ENCODE measurements around the gene MAPKAP1. TPM values are rescaled to one million over a fixed set of nuclear protein-coding genes. Genes with fewer than 3 reads are reported as not detected.

The MAPKAP1 gene
- total RNA-seq, 1 donor from 2014 or later, result 74.6 TPM

- no peaks in the 10 kb centered on the region for H3K9me3 Mint-ChIP-seq (ENCODE audit: low read depth)
- peaks cover 2% of the 10 kb centered on the region for H3K27me3 Mint-ChIP-seq
- no peaks in the 10 kb centered on the region for H3K4me1 Mint-ChIP-seq (ENCODE audit: low read depth)
- TF ChIP-seq CTCF (IDR thresholded peaks at IDR 0.05; ENCODE audit: unreplicated experiment), result no peak
- no peak overlapping the region for H3K27ac Mint-ChIP-seq
- H3K36me3 Mint-ChIP-seq (ENCODE audit: insufficient read depth), result no peaks in the 10 kb centered on the region
- no peak for DNase-seq (ENCODE audit: low spot score, unreplicated experiment)
- H3K4me3 Mint-ChIP-seq (ENCODE audit: low read depth), result no peak overlapping the region
Measured at GRCh38 chr9:125430161-125431011, 276.6 kb downstream of the MAPKAP1 start.

- DNase-seq (ENCODE audit: low spot score, unreplicated experiment), result no peak
- Mint-ChIP-seq H3K27ac (no peak overlapping the region), H3K36me3 (ENCODE audit: insufficient read depth) (no peaks in the 10 kb centered on the region), H3K27me3 (peaks cover 2% of the 10 kb centered on the region), H3K4me3 (ENCODE audit: low read depth) (no peak overlapping the region), H3K4me1 (ENCODE audit: low read depth) (no peaks in the 10 kb centered on the region), H3K9me3 (ENCODE audit: low read depth) (no peaks in the 10 kb centered on the region)
- TF ChIP-seq CTCF (IDR thresholded peaks at IDR 0.05; ENCODE audit: unreplicated experiment), result no peak
Measured at GRCh38 chr9:125429476-125430160, 277.4 kb downstream of the MAPKAP1 start.

GRCh38 chr9:125428902-125429467, 278.0 kb downstream of the MAPKAP1 start:
- H3K4me1 Mint-ChIP-seq (ENCODE audit: low read depth), result no peaks in the 10 kb centered on the region

DNA sequence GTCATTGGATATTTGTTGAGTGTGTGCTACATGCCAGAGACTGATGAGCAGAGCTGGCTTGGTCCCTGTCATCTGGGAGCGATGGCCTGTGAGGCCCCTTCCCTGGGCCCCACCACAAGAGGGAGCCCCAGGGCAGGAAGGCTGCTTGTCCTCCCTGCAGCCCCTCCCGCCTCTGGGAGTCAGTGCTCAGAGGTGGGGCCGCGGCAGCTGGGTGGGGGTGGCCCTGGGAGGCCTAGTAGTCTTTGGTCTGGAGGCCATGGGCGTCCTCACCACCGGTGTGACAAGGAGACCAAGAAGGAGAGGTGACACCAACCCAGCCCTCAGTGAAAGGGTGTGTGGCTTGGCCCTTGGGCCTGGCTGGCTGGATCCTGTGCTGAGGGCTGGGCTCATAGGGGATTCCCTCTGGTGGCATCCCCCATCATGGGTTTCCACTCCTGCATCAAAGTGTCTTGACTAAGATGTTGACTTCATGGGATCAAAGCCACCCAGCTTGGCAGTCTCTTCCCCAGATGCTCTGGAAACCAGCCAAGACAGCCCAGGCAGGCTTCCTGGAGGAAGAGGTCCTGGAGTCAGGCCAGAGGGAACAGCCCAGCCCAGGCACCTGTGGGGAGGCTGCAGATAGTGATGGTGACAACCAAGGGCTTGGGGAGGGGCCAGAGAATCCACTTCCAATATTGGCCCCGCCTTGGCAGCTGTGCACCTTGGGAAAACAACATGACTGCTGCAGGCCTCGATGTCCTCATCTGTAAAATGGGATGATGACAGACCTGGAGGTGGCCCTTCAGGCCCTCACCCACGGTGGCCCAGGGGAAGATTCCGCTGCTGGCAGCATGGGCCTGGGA, 278.7 kb downstream of the MAPKAP1 start:
- no peak overlapping the region for H3K27ac Mint-ChIP-seq
- no peak for DNase-seq (ENCODE audit: low spot score, unreplicated experiment)
- H3K4me3 Mint-ChIP-seq (ENCODE audit: low read depth), result no peak overlapping the region
- H3K27me3 Mint-ChIP-seq, result peaks cover 2% of the 10 kb centered on the region
- no peaks in the 10 kb centered on the region for H3K9me3 Mint-ChIP-seq (ENCODE audit: low read depth)
- H3K36me3 Mint-ChIP-seq (ENCODE audit: insufficient read depth), result no peaks in the 10 kb centered on the region
- no peaks in the 10 kb centered on the region for H3K4me1 Mint-ChIP-seq (ENCODE audit: low read depth)
- TF ChIP-seq CTCF (IDR thresholded peaks at IDR 0.05; ENCODE audit: unreplicated experiment), result peak; percentile 21

More at GRCh38 chr9:125428902-125429467, 278.0 kb downstream of the MAPKAP1 start:
- Mint-ChIP-seq H3K27ac (no peak overlapping the region), H3K27me3 (peaks cover 2% of the 10 kb centered on the region), H3K4me3 (ENCODE audit: low read depth) (no peak overlapping the region), H3K9me3 (ENCODE audit: low read depth) (no peaks in the 10 kb centered on the region), H3K36me3 (ENCODE audit: insufficient read depth) (no peaks in the 10 kb centered on the region)
- TF ChIP-seq CTCF (IDR thresholded peaks at IDR 0.05; ENCODE audit: unreplicated experiment), result no peak
- DNase-seq (ENCODE audit: low spot score, unreplicated experiment), result no peak

Measured in progenitor cell of endocrine pancreas (in vitro differentiated cells).